HepG2 (cell line): Measurements from ENCODE around the gene ARL16. TPM values are rescaled to one million over a fixed set of nuclear protein-coding genes. Genes with fewer than 3 reads are reported as not detected.

Experiments
- ATF7-NPFF ChIP-seq: sonication (generic); formaldehyde crosslinking; IDR thresholded peaks from 2 replicates; pipeline ENCODE4 v1.8.1; 2023; ENCODE audit warnings: mild to moderate bottlenecking, low read depth, missing genetic modification reagents, moderate library complexity
- BCL3 ChIP-seq: sonication (generic); formaldehyde crosslinking; IDR thresholded peaks from 2 replicates; pipeline ENCODE4 v1.5.1; 2020; ENCODE audit warnings: mild to moderate bottlenecking, missing genetic modification reagents, moderate library complexity
- E2F2 ChIP-seq: sonication (generic); formaldehyde crosslinking; IDR thresholded peaks from 2 replicates; pipeline ENCODE4 v1.4.0; 2020; ENCODE audit warnings: missing genetic modification reagents, borderline replicate concordance
- GABPB1 ChIP-seq: IDR thresholded peaks from 2 replicates; pipeline ENCODE4 v1.6.1; 2016; ENCODE audit warnings: mild to moderate bottlenecking, missing genetic modification reagents, moderate library complexity, missing compliant biosample characterization
- HOXA3 ChIP-seq: sonication (generic); formaldehyde crosslinking; IDR thresholded peaks from 2 replicates; pipeline ENCODE4 v1.5.0; 2020; ENCODE audit warnings: missing genetic modification reagents
- JARID2 ChIP-seq: sonication (generic); formaldehyde crosslinking; IDR thresholded peaks from 2 replicates; pipeline ENCODE4 v1.8.1; 2023; ENCODE audit warnings: missing genetic modification reagents, inconsistent platforms; ENCODE audit not compliant: insufficient replicate concordance
- KAT8 ChIP-seq: IDR thresholded peaks from 2 replicates; pipeline ENCODE4 v1.6.1; 2016; ENCODE audit warnings: missing genetic modification reagents, missing compliant biosample characterization
- KDM5B ChIP-seq: sonication (generic); formaldehyde crosslinking; IDR thresholded peaks from 2 replicates; pipeline ENCODE4 v1.4.0; 2020; ENCODE audit warnings: missing genetic modification reagents, mild to moderate bottlenecking, borderline replicate concordance
- MAFF ChIP-seq: IDR thresholded peaks from 2 replicates; pipeline ENCODE4 v1.6.1; 2011; ENCODE audit warnings: low read depth, low read length, improper control_type of control experiment
- NCOA1 ChIP-seq: sonication (generic); formaldehyde crosslinking; IDR thresholded peaks from 2 replicates; pipeline ENCODE4 v1.9.0; 2021; ENCODE audit warnings: missing genetic modification reagents
- NFIC ChIP-seq: IDR thresholded peaks from 2 replicates; pipeline ENCODE4 v1.6.1; 2012; ENCODE audit warnings: mild to moderate bottlenecking, low read length, inconsistent platforms
- RBAK ChIP-seq: sonication (generic); formaldehyde crosslinking; IDR thresholded peaks from 2 replicates; pipeline ENCODE4 v1.5.1; 2020; ENCODE audit warnings: mild to moderate bottlenecking, missing genetic modification reagents
- RFX5 ChIP-seq: IDR thresholded peaks from 2 replicates; pipeline ENCODE4 v1.6.1; 2011; ENCODE audit warnings: low read depth, low read length, improper control_type of control experiment
- SRF ChIP-seq: IDR thresholded peaks from 2 replicates; pipeline ENCODE4 v1.6.1; 2011; ENCODE audit warnings: mild to moderate bottlenecking, low read depth, low read length, moderate library complexity
- ZNF225 ChIP-seq: sonication (generic); formaldehyde crosslinking; IDR thresholded peaks from 2 replicates; pipeline ENCODE4 v1.4.0; 2020; ENCODE audit warnings: mild to moderate bottlenecking, missing genetic modification reagents
- ZNF768 ChIP-seq: sonication (generic); formaldehyde crosslinking; IDR thresholded peaks from 2 replicates; pipeline ENCODE4 v1.4.0; 2020; ENCODE audit warnings: missing genetic modification reagents
- polyA plus RNA-seq, 8 experiments: library from polyadenylated mRNA; depleted of rRNA in 3 of 8; stranded (reverse) in 7 of 8; unstranded in 1 of 8; fragments of >200 nt; fragmentation: Illumina TruSeq in 4 of 8; extraction: Trizol in 4 of 8; gene quantifications; 2 replicates each; pipeline versions ENCODE4 v1.2.1 to v1.2.3, GENCODE V29; 2011 to 2016; ENCODE audit warnings: low read depth in 4 of 8, missing spikeins in 1 of 8, mixed read lengths in 1 of 8; ENCODE audit not compliant: insufficient read depth in 1 of 8
- total RNA-seq, 5 experiments: library from RNA; depleted of rRNA; stranded (reverse); fragments of >200 nt; fragmentation: Illumina TruSeq; extraction: Trizol; gene quantifications; 2 replicates each; pipeline ENCODE4 v1.2.3, GENCODE V29; 2016; ENCODE audit warnings: low read depth in 1 of 5
- TF ChIP-seq, protein P1 (sequence below): sonication (generic); formaldehyde crosslinking; IDR thresholded peaks from 2 replicates; pipeline ENCODE4 v1.5.1; 2020; ENCODE audit warnings: mild to moderate bottlenecking, missing genetic modification reagents, moderate library complexity
- TF ChIP-seq, protein P2 (sequence below): sonication (generic); formaldehyde crosslinking; IDR thresholded peaks from 2 replicates; pipeline ENCODE4 v1.5.0; 2020; ENCODE audit warnings: missing genetic modification reagents, mild to moderate bottlenecking, borderline replicate concordance

Gene ARL16
- total and polyA plus RNA-seq, 2 of the 13 experiments (the other 11 are each of a cell fraction or from before 2014, with no cell fraction given) = 20.8 to 30.8 TPM

DNA sequence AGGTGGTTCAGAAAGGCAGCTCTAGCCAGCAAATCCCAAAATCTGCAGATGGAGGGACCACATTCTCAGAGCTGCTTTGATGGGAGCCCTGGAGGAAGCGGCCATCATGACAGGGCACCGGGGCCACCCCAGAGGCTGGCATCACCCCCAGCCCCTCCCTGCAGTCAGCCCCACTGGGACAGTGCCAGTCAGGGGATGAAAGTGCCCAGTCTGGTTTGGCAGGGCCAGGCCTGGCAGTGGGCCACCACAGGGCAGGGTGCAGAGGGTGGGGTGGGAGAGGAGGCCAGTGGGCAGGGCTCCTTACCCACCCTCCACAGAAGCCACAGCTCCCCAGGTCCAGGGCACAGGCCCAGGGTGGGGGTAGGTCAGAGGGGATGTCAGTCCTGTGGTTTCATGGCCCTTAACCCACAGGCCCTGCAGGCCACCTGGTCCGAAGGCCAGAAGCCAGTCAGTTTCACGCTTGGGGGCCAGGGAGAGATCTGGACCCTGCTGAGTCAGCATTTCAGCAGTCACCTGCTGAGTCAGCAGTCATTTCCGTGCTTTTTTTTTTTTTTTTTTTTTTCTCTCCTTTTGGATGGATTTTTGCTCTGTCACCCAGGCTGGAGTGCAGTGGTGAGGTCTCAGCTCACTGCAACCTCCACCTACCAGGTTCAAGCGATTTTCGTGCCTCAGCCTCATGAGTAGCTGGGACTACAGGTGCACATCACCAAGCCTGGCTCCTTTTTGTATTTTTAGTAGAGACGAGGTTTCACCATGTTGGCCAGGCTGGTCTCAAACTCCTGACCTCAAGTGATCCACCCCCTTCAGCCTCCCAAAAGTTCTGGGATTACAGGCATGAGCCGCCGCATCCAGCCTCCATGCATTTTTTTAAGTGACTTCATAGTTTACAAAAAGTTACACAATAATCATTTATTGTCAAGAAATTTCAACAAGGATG lies 38.9 kb upstream of the ARL16 start (continued):
- TF ChIP-seq, protein P1, sequence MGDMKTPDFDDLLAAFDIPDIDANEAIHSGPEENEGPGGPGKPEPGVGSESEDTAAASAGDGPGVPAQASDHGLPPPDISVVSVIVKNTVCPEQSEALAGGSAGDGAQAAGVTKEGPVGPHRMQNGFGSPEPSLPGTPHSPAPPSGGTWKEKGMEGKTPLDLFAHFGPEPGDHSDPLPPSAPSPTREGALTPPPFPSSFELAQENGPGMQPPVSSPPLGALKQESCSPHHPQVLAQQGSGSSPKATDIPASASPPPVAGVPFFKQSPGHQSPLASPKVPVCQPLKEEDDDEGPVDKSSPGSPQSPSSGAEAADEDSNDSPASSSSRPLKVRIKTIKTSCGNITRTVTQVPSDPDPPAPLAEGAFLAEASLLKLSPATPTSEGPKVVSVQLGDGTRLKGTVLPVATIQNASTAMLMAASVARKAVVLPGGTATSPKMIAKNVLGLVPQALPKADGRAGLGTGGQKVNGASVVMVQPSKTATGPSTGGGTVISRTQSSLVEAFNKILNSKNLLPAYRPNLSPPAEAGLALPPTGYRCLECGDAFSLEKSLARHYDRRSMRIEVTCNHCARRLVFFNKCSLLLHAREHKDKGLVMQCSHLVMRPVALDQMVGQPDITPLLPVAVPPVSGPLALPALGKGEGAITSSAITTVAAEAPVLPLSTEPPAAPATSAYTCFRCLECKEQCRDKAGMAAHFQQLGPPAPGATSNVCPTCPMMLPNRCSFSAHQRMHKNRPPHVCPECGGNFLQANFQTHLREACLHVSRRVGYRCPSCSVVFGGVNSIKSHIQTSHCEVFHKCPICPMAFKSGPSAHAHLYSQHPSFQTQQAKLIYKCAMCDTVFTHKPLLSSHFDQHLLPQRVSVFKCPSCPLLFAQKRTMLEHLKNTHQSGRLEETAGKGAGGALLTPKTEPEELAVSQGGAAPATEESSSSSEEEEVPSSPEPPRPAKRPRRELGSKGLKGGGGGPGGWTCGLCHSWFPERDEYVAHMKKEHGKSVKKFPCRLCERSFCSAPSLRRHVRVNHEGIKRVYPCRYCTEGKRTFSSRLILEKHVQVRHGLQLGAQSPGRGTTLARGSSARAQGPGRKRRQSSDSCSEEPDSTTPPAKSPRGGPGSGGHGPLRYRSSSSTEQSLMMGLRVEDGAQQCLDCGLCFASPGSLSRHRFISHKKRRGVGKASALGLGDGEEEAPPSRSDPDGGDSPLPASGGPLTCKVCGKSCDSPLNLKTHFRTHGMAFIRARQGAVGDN (CRISPR knock-in tag) = peak; percentile 57
- TF ChIP-seq NCOA1 (CRISPR knock-in tag) = 0 out of 2 replicates have a peak, but pooled peaks have one; percentile 13
- TF ChIP-seq ZNF225 (CRISPR knock-in tag) = peak; percentile 72; the same call in 1 of the 2 replicates
- TF ChIP-seq RBAK = no peak
- TF ChIP-seq RFX5 = peak; percentile 77; the same call in 1 of the 2 replicates
- TF ChIP-seq KDM5B (CRISPR knock-in tag) = 0 out of 2 replicates have a peak, but pooled peaks have one; percentile 4
- peak; percentile 57; the same call in 1 of the 2 replicates for TF ChIP-seq ZNF768 (CRISPR knock-in tag)
- TF ChIP-seq SRF = no peak
- TF ChIP-seq NFIC = no peak
- TF ChIP-seq HOXA3 (CRISPR knock-in tag) = peak; percentile 25; the same call in 1 of the 2 replicates
- TF ChIP-seq JARID2 (CRISPR knock-in tag) = no peak
- peak; percentile 11; the same call in 1 of the 2 replicates for TF ChIP-seq GABPB1
- 0 out of 2 replicates have a peak, but pooled peaks have one; percentile 66 for TF ChIP-seq BCL3 (CRISPR knock-in tag)
- no peak for TF ChIP-seq KAT8 (CRISPR knock-in tag)
- TF ChIP-seq, protein P2, sequence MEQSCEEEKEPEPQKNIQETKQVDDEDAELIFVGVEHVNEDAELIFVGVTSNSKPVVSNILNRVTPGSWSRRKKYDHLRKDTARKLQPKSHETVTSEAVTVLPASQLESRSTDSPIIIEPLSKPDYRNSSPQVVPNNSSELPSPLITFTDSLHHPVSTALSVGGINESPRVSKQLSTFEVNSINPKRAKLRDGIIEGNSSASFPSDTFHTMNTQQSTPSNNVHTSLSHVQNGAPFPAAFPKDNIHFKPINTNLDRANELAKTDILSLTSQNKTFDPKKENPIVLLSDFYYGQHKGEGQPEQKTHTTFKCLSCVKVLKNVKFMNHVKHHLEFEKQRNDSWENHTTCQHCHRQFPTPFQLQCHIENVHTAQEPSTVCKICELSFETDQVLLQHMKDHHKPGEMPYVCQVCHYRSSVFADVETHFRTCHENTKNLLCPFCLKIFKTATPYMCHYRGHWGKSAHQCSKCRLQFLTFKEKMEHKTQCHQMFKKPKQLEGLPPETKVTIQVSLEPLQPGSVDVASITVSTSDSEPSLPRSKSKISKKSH (CRISPR knock-in tag) = peak; percentile 82; the same call in 1 of the 2 replicates
- TF ChIP-seq ATF7-NPFF = peak; percentile 28; the same call in 1 of the 2 replicates
- TF ChIP-seq MAFF = peak; percentile 100
- TF ChIP-seq E2F2 (CRISPR knock-in tag) = 0 out of 2 replicates have a peak, but pooled peaks have one; percentile 45
